HAP-1 (cell line): ENCODE results near the gene CRADD.

Experiments used
- DNase-seq, 2 experiments: peaks; one replicate each; pipeline ENCODE4 v3.0.0-alpha.2; 2016 to 2020; ENCODE audit warnings: low spot score in 2 of 2
- H3K27me3 ChIP-seq: fragments of 250-450 bp; sonication (Bioruptor Pico); 2 replicates; pipeline ENCODE4 v1.5.1; 2020; ENCODE audit warnings: low read depth, mild to moderate bottlenecking, moderate library complexity
- H3K36me3 ChIP-seq: fragments of 250-450 bp; sonication (Bioruptor Pico); replicated peaks from 2 replicates; pipeline ENCODE4 v1.5.1; 2020; ENCODE audit warnings: mild to moderate bottlenecking
- H3K4me1 ChIP-seq: fragments of 250-450 bp; sonication (Bioruptor Pico); 2 replicates; pipeline ENCODE4 v1.5.1; 2020; ENCODE audit warnings: mild to moderate bottlenecking
- H3K4me3 ChIP-seq: fragments of 250-450 bp; sonication (Bioruptor Pico); 2 replicates; pipeline ENCODE4 v1.5.1; 2020; ENCODE audit warnings: mild to moderate bottlenecking, moderate library complexity
- H3K9me3 ChIP-seq: fragments of 250-450 bp; sonication (Bioruptor Pico); 2 replicates; pipeline ENCODE4 v1.5.1; 2020; ENCODE audit warnings: mild to moderate bottlenecking, moderate library complexity
- in situ Hi-C: fragments of 300-500 bp; cut with MboI; formaldehyde crosslinking; loops from 3 replicates; pipeline ENCODE4 v1.14.3; 2020; ENCODE audit warnings: low sequenced_read_pairs, inconsistent platforms, mixed read lengths

The CRADD gene

DNA sequence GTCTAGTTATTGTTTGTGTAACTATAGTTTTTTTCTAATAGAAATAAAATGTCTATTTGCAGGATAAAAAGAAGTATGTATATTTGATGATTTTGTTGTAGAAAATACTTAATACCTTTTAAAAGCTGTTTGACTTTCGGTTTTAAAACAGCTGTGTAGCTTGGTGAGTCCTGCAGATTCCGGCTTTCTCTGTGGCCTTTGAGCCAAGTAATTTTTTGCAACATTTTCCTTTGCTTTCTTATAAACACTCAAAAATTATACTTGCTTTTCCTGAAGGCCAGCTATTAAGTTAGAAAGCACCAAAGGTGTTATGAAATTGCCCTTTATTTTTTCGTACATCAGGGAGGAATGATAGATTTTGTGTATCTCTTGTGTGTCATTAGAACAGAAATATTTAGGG lies 63.6 kb downstream of the CRADD start:
- Histone ChIP-seq H3K4me1 (peaks cover 53% of the 10 kb centered on the region), H3K9me3 (no peaks in the 10 kb centered on the region), H3K27me3 (no peaks in the 10 kb centered on the region), H3K4me3 (peak overlapping the region; percentile 5), H3K36me3 (no peaks in the 10 kb centered on the region)
- in situ Hi-C loops: loop anchor here (5.0 kb wide), 1 partner anchor 168 kb away; the partner anchor contains the start of gene SOCS2
- DNase-seq: no peak

DNA sequence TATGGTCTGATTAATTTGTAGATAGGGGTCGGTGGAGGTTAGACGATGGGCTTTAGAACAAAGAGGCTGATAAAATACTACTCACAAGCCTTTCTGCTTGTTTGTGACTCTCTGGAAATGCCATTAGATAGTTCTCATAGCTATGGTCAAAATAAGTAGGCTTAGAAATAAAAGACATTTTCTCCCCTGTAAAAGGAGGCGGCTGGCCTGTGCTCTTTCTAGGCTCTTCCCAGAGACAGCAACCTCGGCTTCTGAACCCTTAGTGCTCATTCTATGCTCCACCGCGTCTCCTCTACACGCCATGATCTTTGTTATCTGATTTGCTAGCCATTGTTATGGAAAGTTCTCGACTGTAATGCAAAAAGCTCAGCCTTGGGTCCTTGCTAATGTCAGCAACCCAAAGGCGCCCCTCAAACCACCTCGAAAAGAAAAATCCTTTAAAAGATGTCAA lies 64.5 kb downstream of the CRADD start:
- peaks cover 53% of the 10 kb centered on the region for H3K4me1 ChIP-seq
- in situ Hi-C loops: loop anchor here (5.0 kb wide), 1 partner anchor 169 kb away; the partner anchor contains the start of gene SOCS2

DNA sequence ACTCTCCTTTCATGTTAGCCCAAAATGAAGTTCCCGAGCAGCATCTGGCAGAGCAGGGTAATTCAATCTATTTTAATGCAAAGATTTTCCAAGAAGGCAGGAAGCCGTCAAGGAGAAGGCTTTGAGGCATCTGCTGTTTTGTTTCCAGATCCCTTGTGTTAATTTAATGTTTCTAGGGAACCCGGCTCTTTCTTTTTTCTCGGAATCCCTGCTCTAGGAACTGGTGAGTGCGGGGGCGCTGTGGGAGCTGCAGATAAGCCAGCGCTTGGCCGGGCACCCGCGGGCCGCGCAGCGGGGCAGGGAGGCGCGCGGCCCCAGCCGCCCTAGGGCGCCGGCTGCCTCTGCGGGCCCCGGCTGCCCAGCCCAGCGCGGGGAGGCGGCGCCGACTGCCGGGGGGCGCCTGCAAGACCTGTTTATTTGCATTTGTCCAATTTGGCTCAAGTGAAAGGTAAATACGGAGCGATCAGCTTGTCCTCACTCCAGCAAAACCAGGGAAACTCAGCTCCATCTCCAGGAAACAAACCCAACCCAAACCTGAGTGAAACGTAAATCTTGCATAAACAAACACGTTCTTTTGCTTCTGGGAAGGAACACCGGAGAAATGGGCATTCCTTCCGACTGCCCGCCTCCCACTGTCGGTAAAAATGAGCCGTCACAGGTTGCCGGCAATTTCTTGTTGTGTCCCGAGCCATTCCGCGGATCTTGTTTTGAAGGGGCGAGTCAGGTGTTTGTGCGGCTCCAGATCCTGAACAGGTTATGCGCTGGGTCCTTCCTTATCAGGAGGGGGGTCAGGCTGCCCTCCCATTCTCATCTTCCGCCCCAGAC lies 65.1 kb downstream of the CRADD start:
- Histone ChIP-seq H3K36me3 (no peaks in the 10 kb centered on the region), H3K27me3 (no peaks in the 10 kb centered on the region), H3K4me1 (peaks cover 52% of the 10 kb centered on the region), H3K9me3 (no peaks in the 10 kb centered on the region), H3K4me3 (peak overlapping the region; percentile 43)
- peak in 1 of 2 experiments; percentile 90 for DNase-seq
- in situ Hi-C loops: loop anchor here (5.0 kb wide), 1 partner anchor 170 kb away; the partner anchor contains the start of gene SOCS2

More for the DNA sequence above, 64.5 kb downstream of the CRADD start:
- Histone ChIP-seq H3K4me3 (peak overlapping the region; percentile 43), H3K27me3 (no peaks in the 10 kb centered on the region), H3K9me3 (no peaks in the 10 kb centered on the region), H3K36me3 (no peaks in the 10 kb centered on the region)
- DNase-seq: peak; percentile 86 to 100

DNA sequence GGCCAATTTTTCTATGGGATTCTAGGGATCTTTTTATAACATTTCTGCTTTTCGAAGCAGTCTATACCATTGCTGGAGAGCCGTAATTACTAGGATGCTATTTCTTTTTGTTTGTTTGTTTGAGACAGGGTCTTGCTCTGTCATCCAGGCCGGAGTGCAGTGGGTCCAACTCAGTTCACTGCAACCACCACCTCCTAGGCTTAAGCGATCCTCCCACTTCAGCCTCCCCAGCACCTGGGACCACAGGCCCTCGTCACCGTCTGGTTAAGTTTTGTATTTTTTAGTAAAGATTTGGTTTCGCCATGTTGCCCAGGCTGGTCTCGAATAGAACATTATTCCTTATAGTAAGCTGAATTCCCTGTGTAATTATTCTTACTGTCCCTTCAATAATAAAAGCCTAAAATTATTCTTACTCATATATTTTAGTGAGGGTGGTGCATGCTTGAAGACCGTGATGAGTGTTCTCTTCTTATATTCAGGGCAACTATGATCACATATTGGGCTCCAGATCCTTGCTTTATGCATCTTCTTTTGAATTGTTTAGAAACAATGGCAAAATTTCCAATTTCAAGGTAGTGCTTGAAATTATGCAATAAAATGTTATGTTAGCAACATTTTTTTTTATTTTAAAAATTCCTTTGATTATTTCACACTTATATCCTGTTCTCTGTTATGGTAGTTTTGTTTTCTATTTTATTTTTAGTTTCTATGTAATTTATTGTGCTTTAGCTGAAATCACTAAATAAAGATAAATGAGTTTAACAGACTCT lies 66.2 kb downstream of the CRADD start:
- Histone ChIP-seq H3K4me1 (peaks cover 41% of the 10 kb centered on the region), H3K36me3 (no peaks in the 10 kb centered on the region), H3K4me3 (peak overlapping the region; percentile 43), H3K27me3 (no peaks in the 10 kb centered on the region), H3K9me3 (no peaks in the 10 kb centered on the region)
- in situ Hi-C loops: loop anchor here (5.0 kb wide), 1 partner anchor 171 kb away; the partner anchor contains the start of gene SOCS2
- no peak for DNase-seq

DNA sequence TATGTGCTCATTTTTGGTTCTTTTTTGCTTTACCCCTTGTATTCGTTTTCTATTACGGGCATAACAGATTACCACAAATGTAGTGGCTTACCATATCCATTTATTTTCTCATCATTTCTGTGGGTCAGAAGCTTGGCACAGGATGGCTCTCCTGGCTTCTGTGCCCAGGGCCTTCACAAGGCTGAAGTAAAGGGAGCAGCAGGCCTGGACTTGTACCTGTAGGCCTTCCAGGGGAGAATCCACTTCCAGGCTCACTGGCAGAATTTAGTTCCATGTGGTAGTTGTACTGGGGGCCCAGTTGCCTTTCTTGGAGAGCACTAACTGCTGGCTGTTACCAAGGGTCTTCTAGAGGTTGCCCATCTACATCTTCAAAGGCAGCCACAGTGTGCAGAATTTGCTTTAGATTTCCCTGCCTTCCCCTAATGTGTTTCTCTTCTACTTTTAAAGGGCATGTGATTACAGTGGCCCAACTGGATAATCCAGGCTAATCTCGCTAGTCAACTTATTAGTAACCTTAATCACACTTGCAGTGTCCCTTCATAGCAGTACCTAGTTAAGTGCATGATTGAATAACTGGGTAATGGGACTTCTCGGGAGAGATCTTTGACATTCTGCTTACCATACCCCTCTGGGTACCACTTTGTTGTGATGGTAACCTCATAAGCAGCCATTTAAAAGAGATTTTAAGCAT lies 67.0 kb downstream of the CRADD start:
- Histone ChIP-seq H3K9me3 (no peaks in the 10 kb centered on the region), H3K4me3 (no peak overlapping the region), H3K27me3 (no peaks in the 10 kb centered on the region), H3K36me3 (no peaks in the 10 kb centered on the region), H3K4me1 (peaks cover 34% of the 10 kb centered on the region)
- in situ Hi-C loops: loop anchor here (5.0 kb wide), 1 partner anchor 172 kb away; the partner anchor contains the start of gene SOCS2
- DNase-seq: no peak

DNA sequence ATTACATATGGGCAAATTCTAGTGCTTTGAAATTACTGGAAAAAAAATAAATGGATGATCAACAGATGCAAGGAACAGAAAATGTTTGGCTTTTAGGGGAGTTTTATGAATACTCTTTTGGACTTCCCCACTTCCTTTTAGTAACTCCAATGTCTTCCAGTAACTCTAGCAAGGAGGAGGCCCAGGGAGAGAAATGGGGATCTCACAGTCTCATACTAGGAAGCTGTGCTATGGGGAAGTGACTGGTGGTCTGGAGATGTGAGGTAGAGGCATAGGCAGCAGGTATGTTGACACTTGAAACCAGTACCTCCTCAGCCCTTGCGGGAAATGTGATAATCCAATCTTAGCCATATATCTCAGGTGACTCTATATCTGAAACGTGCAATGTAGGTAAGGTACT lies 68.1 kb downstream of the CRADD start:
- Histone ChIP-seq H3K4me1 (peaks cover 24% of the 10 kb centered on the region), H3K9me3 (no peaks in the 10 kb centered on the region), H3K36me3 (no peaks in the 10 kb centered on the region), H3K27me3 (no peaks in the 10 kb centered on the region), H3K4me3 (no peak overlapping the region)
- in situ Hi-C loops: no loop called here
- DNase-seq: no peak

DNA sequence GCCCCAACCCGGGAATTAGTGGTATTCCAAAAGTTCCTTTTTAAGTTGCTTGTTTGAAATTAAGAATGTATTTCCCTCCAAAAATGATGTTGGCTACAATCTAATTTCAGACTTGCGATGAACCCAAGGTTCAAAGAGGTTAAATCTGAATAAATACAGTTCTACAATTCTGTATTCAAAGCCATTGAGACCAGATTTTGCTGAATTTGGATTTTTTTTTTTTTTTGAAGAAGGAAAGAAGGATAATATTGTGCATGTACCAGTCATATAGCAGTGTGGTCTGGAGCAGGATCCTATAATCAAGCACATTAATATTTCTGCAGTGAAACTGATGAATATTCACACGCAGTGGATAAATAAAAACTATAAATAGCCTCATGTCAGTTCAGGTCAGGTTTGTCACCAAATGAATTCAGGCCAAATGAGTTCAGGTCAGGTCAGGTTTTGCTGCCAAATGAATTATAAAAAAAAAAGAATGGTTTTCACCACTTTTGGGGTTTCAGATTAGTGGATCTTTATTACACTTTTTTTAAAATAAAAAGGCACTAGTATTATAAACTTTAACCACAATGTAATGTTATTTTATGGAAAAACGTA lies 69.5 kb downstream of the CRADD start:
- in situ Hi-C loops: no loop called here
- Histone ChIP-seq H3K9me3 (no peaks in the 10 kb centered on the region), H3K4me3 (no peak overlapping the region), H3K4me1 (peaks cover 14% of the 10 kb centered on the region), H3K36me3 (no peaks in the 10 kb centered on the region), H3K27me3 (no peaks in the 10 kb centered on the region)
- DNase-seq: no peak

DNA sequence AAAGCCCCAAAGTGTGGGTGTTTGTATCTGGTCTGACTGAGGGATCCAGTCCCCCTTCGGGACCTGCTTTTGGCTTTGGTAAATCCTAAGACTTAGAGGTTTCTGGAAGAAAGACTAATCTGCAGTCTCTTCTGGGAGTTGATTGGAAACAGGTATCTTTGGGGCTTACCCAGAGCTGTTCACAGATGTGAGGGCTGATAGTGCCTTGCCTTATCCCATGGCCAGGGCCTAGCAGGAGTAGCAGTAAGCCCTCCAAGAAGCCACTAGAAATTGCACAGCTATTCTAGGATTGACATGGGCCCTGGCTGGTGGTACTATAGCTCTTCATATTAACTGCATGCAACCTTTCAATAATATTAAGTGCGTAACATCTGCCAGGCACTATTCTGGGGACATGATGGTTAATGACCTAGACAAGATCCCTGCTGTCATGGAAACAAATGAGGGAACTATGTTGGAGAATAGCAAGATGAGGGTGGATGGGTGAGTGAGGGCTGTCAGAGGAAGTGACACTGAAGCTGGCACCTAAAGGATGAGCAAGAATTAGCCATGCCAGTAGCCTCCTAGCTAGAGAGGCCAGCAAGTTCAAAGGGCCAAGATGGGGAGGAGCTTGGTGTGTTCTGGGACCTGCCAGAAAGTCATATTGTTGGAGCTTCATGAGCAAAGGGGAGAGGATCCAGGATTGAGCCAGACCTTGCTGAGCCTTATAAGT lies 71.7 kb downstream of the CRADD start:
- in situ Hi-C loops: no loop called here
- Histone ChIP-seq H3K4me3 (no peak overlapping the region), H3K4me1 (peaks cover 5% of the 10 kb centered on the region), H3K27me3 (no peaks in the 10 kb centered on the region), H3K9me3 (no peaks in the 10 kb centered on the region), H3K36me3 (no peaks in the 10 kb centered on the region)
- no peak for DNase-seq

DNA sequence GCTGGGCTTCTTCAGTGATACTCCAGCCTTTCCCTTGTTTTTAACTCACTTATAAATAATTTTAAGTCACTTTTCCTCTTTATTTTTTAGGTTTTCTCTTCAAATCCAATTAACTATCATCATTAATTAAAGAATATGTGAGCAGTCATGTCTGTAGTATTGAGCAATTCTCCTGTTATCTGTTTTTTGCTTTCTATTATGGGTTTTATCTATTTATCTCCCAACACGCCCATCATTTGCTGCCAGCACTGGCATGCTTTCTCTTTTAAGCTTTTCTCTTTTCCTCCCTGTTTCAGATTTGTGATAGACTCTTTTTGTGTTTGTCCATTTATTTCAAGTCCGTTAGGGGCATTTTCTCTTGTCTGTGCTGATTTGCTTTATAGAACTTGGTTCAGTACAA lies 72.3 kb downstream of the CRADD start:
- DNase-seq: no peak
- H3K27me3 ChIP-seq: no peaks in the 10 kb centered on the region
- no peaks in the 10 kb centered on the region; the same call in 1 of the 2 replicates for H3K4me1 ChIP-seq
- in situ Hi-C loops: no loop called here
- H3K4me3 ChIP-seq: no peak overlapping the region
- H3K36me3 ChIP-seq: no peaks in the 10 kb centered on the region
- H3K9me3 ChIP-seq: no peaks in the 10 kb centered on the region

DNA sequence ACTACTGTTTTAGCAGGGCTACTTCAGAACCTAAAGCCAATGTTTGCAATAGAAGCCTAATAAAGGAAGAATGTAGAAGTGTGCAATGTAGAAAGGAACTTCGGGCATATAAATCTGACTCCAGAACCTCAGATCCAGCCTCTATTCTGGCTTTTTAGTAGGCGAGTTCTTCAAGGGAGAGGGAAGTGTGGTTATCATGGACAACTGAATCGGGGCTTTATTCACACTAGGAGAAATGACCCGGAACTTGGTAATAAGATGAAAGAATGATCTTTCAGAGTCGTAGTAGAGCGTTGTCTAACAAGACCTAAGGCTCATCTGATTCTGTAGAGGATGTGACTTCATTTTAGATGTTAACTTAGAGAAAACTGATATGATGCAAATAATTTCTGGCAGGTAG lies 72.9 kb downstream of the CRADD start:
- no peaks in the 10 kb centered on the region for H3K36me3 ChIP-seq
- H3K4me1 ChIP-seq: no peaks in the 10 kb centered on the region; the same call in 1 of the 2 replicates
- H3K9me3 ChIP-seq: no peaks in the 10 kb centered on the region
- no peak overlapping the region for H3K4me3 ChIP-seq
- no peaks in the 10 kb centered on the region for H3K27me3 ChIP-seq
- DNase-seq: no peak
- in situ Hi-C loops: no loop called here

DNA sequence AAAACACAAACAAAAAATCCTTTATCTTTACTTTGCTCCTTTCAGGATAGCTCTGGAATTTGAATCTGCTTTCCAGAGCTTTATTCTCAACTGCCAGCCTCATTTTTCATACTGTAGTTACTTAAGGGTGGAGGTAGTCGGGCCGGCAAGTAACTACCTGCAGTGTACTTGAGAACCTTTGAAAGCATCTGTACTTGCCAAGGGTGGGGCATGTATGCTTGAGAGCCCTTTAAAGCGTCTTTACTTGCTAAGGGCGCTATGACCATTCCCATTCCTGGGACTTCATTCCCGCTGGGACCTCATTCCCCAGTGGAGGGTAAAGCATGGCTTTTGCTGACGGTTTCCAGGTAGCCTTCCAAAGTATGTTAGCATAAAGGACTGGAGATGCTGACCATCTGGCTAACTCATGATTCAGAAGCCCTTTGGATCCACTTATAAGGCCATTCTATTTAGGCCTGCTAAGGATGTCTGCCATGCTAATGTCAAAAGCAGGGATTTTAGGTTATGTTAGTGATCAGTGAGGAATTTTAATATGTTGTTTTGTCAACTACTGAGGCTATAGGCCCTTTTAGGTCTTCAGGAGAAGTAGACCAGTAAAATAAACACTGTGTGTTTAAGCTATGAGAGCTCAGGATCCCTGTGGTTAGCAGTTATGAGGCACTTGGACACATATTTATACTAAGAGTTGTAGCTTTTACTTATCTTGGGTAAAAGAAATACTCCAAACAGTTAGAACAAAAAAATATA lies 74.9 kb downstream of the CRADD start:
- H3K36me3 ChIP-seq: no peaks in the 10 kb centered on the region
- no peaks in the 10 kb centered on the region for H3K9me3 ChIP-seq
- H3K27me3 ChIP-seq: no peaks in the 10 kb centered on the region
- H3K4me1 ChIP-seq: no peaks in the 10 kb centered on the region; the same call in 1 of the 2 replicates
- DNase-seq: no peak
- in situ Hi-C loops: no loop called here
- H3K4me3 ChIP-seq: no peak overlapping the region

DNA sequence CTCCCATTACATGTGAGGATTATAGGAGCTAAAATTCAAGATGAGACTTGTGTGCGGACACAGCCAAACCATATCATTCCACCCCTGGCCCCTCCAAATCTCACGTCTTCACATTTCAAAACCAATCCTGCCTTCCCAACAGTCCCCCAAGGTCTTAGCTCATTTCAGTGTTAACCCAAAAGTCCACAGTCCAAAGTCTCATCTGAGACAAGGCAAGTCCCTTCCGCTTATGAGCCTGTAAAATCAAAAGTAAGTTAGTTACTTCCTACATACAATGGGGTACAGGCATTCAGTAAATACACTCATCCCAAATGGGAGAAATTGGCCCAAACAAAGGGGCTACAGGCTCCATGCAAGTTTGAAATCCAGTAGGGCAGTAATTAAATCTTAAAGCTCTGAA lies 76.1 kb downstream of the CRADD start:
- no peaks in the 10 kb centered on the region; the same call in 1 of the 2 replicates for H3K4me1 ChIP-seq
- H3K36me3 ChIP-seq: no peaks in the 10 kb centered on the region
- H3K4me3 ChIP-seq: no peak overlapping the region
- no peaks in the 10 kb centered on the region for H3K27me3 ChIP-seq
- no peaks in the 10 kb centered on the region for H3K9me3 ChIP-seq
- no peak for DNase-seq
- in situ Hi-C loops: no loop called here
